Keratinocyte (primary cell): ENCODE measurements around the gene BBOX1. TPM values are rescaled to one million over a fixed set of nuclear protein-coding genes. Genes with fewer than 3 reads are reported as not detected.

ENCODE experiments used
- DNase-seq: peaks from one replicate; pipeline ENCODE4 v3.0.0-alpha.2; 2011; ENCODE audit warnings: low read depth, missing footprints, low spot score
- FAIRE-seq: peaks from 2 replicates; lab custom pipeline; 2011; peaks lifted over from hg19 to GRCh38; lab: Jason Lieb, UNC
- H2AFZ ChIP-seq: 2 replicates; pipeline ENCODE4 v1.6.0; 2012; ENCODE audit warnings: low read length, control low read depth, inconsistent platforms; ENCODE audit not compliant: control insufficient read depth
- H3K27ac ChIP-seq: 2 replicates; pipeline ENCODE4 v1.5.1; 2011; ENCODE audit warnings: low read length; ENCODE audit not compliant: control insufficient read depth, insufficient read depth
- H3K27me3 ChIP-seq: 3 replicates; pipeline ENCODE4 v1.6.0; 2011; ENCODE audit warnings: low read length; ENCODE audit not compliant: control insufficient read depth, insufficient read depth; ENCODE audit errors: extremely low read depth
- H3K36me3 ChIP-seq, 2 experiments: 2 replicates in 1 of 2; 3 replicates in 1 of 2; pipeline ENCODE4 v1.5.1; 2011; ENCODE audit warnings: low read length in 2 of 2, mild to moderate bottlenecking in 1 of 2; ENCODE audit not compliant: control insufficient read depth in 2 of 2, insufficient read depth in 2 of 2; ENCODE audit errors: extremely low read depth in 1 of 2
- H3K4me1 ChIP-seq: 3 replicates; pipeline ENCODE4 v1.5.1; 2011; ENCODE audit warnings: low read length; ENCODE audit not compliant: control insufficient read depth, insufficient read depth; ENCODE audit errors: extremely low read depth
- H3K4me2 ChIP-seq: 3 replicates; pipeline ENCODE4 v1.6.0; 2011; ENCODE audit warnings: low read depth, low read length; ENCODE audit not compliant: control insufficient read depth, insufficient read depth; ENCODE audit errors: extremely low read depth
- H3K4me3 ChIP-seq, 3 experiments: fragments of 200-600 bp in 1 of 3; sonication (generic) in 1 of 3; 2 replicates in 2 of 3; 3 replicates in 1 of 3; pipeline ENCODE4 v1.5.1; 2011 to 2016; ENCODE audit warnings: low read length in 3 of 3, mild to moderate bottlenecking in 3 of 3, control low read depth in 2 of 3, inconsistent platforms in 1 of 3, low read depth in 1 of 3, mixed read lengths in 1 of 3, mixed run types in 1 of 3, moderate library complexity in 1 of 3; ENCODE audit not compliant: control insufficient read depth in 2 of 3, insufficient read depth in 2 of 3; ENCODE audit errors: extremely low read depth in 1 of 3
- H3K79me2 ChIP-seq: 2 replicates; pipeline ENCODE4 v1.6.0; 2012; ENCODE audit warnings: low read length; ENCODE audit not compliant: control insufficient read depth, insufficient read depth
- H3K9ac ChIP-seq: 3 replicates; pipeline ENCODE4 v1.6.0; 2011; ENCODE audit warnings: low read length; ENCODE audit not compliant: control insufficient read depth, insufficient read depth; ENCODE audit errors: extremely low read depth
- H3K9me1 ChIP-seq: 3 replicates; pipeline ENCODE4 v1.6.0; 2011; ENCODE audit warnings: low read length; ENCODE audit not compliant: control insufficient read depth, insufficient read depth; ENCODE audit errors: extremely low read depth
- H3K9me3 ChIP-seq: 2 replicates; pipeline ENCODE4 v1.5.1; 2012; ENCODE audit warnings: low read depth, low read length; ENCODE audit not compliant: control insufficient read depth
- H4K20me1 ChIP-seq: 3 replicates; pipeline ENCODE4 v1.6.0; 2011; ENCODE audit warnings: low read length; ENCODE audit not compliant: control insufficient read depth, insufficient read depth; ENCODE audit errors: extremely low read depth
- EZH2 ChIP-seq: IDR thresholded peaks from one replicate; pipeline ENCODE4 v1.6.1; 2012; ENCODE audit warnings: inconsistent platforms, mild to moderate bottlenecking, low read length, moderate library complexity
- dilution Hi-C: fragments of 300-500 bp; cut with MboI; formaldehyde crosslinking; loops from one replicate; pipeline ENCODE4 v1.7.0; 2020; ENCODE audit warnings: low sequenced_read_pairs; ENCODE audit not compliant: extremely low pct_ligation_motif_present
- polyA plus RNA-seq, 5 experiments: library from polyadenylated mRNA; depleted of rRNA in 3 of 5; stranded (reverse) in 3 of 5; stranded (forward) in 1 of 5; unstranded in 1 of 5; fragments of >200 nt; gene quantifications; 1 replicate in 1 of 5; 2 replicates in 3 of 5; 3 replicates in 1 of 5; pipeline versions ENCODE4 v1.2.1 to v1.2.3, GENCODE V29; 2011 to 2012; ENCODE audit warnings: missing spikeins in 2 of 5, low read depth in 1 of 5, low replicate concordance in 1 of 5
- TF ChIP-seq, protein P1 (sequence below), 3 experiments: IDR thresholded peaks in 1 of 3; conservative IDR thresholded peaks in 1 of 3; optimal IDR thresholded peaks in 1 of 3; 2 replicates in 2 of 3; 3 replicates in 1 of 3; pipeline versions ENCODE3 to v1.5.1; 2011; ENCODE audit warnings: low read length in 3 of 3, mild to moderate bottlenecking in 3 of 3, moderate library complexity in 2 of 3, control low read depth in 1 of 3, inconsistent platforms in 1 of 3; ENCODE audit not compliant: insufficient read depth in 2 of 3; ENCODE audit errors: extremely low read depth in 1 of 3

The BBOX1 gene
- polyA plus RNA-seq, 1 donor (not counting 4 experiments of a cell fraction or from before 2014, with no cell fraction given), result 2.4 TPM

DNA sequence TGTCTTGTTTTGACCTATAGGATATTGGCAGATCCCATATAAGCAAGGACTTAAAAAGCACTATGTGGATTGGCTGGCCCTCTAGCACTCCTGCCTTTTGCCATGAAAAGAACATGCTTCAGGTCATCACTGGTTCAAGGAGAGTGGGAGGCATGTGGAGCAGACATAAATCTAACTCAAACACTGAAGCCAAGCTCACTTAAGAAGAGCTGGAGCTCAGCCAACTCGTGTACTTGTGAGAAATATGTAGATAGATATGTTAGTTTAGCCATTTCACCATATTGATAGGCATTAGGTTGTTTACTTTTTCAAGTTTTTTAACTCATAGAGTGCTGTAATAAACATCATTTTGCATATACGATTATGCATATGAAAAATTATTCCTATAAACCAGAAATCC, 19.9 kb upstream of the BBOX1 start:
- dilution Hi-C loops, result no loop called here
- Histone ChIP-seq H3K27me3 (no peaks in the 10 kb centered on the region), H3K4me3 (no peak overlapping the region), H3K27ac (no peak overlapping the region), H3K9me3 (no peaks in the 10 kb centered on the region), H3K4me2 (no peak overlapping the region), H3K9me1 (no peaks in the 10 kb centered on the region), H3K9ac (no peak overlapping the region), H4K20me1 (no peaks in the 10 kb centered on the region), H3K4me1 (no peaks in the 10 kb centered on the region), H2AFZ (no peak overlapping the region), H3K36me3 (no peaks in the 10 kb centered on the region), H3K79me2 (no peaks in the 10 kb centered on the region)
- TF ChIP-seq, protein P1, sequence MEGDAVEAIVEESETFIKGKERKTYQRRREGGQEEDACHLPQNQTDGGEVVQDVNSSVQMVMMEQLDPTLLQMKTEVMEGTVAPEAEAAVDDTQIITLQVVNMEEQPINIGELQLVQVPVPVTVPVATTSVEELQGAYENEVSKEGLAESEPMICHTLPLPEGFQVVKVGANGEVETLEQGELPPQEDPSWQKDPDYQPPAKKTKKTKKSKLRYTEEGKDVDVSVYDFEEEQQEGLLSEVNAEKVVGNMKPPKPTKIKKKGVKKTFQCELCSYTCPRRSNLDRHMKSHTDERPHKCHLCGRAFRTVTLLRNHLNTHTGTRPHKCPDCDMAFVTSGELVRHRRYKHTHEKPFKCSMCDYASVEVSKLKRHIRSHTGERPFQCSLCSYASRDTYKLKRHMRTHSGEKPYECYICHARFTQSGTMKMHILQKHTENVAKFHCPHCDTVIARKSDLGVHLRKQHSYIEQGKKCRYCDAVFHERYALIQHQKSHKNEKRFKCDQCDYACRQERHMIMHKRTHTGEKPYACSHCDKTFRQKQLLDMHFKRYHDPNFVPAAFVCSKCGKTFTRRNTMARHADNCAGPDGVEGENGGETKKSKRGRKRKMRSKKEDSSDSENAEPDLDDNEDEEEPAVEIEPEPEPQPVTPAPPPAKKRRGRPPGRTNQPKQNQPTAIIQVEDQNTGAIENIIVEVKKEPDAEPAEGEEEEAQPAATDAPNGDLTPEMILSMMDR (optimal IDR thresholded peaks at IDR 0.05 in 1 of 3, IDR thresholded peaks at IDR 0.05 in 1 of 3, conservative IDR thresholded peaks at IDR 0.05 in 1 of 3; ENCODE audit: extremely low read depth in 1 of 3, insufficient read depth in 2 of 3, low read length in 3 of 3), result no peak
- TF ChIP-seq EZH2, result no peak
- DNase-seq (no peak), FAIRE-seq (no peak)

DNA sequence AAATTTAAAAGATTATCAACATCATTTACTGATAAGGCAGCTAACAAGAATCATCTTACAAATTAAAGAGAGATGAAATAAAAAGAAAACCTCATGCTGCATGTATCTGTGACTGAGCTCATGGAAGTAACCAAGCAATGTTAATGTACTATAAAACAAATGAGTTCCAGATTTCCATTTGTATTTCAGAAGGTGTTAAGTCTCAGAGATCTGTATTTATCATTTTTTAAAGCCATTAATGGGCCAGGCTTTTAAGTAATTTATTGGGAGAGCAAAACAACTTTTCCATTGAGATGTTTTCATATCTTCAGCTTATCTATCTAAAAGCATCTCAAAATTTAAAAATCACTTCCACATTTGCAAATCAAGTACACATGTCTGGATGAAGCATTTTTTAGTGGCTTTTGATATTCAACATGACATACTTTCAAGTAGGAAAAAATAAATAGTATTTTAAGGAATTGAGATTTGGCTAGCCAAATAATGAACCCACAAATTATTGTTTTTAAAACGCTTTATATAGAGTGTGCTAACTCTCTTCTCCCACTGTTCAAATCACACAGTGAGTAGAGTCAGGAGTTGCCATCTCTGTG, 17.9 kb upstream of the BBOX1 start:
- Histone ChIP-seq H3K9me1 (no peaks in the 10 kb centered on the region), H2AFZ (no peak overlapping the region), H4K20me1 (no peaks in the 10 kb centered on the region), H3K79me2 (no peaks in the 10 kb centered on the region), H3K27me3 (no peaks in the 10 kb centered on the region), H3K4me2 (no peak overlapping the region), H3K27ac (no peak overlapping the region), H3K9ac (no peak overlapping the region), H3K4me3 (no peak overlapping the region), H3K9me3 (no peaks in the 10 kb centered on the region), H3K36me3 (no peaks in the 10 kb centered on the region), H3K4me1 (no peaks in the 10 kb centered on the region)
- TF ChIP-seq, protein P1 (optimal IDR thresholded peaks at IDR 0.05 in 1 of 3, IDR thresholded peaks at IDR 0.05 in 1 of 3, conservative IDR thresholded peaks at IDR 0.05 in 1 of 3; ENCODE audit: extremely low read depth in 1 of 3, insufficient read depth in 2 of 3, low read length in 3 of 3), result no peak
- TF ChIP-seq EZH2, result no peak
- FAIRE-seq (no peak), DNase-seq (no peak)
- dilution Hi-C loops, result no loop called here
